Esophagus squamous epithelium (tissue), 4 donors: ENCODE measurements around the gene KCNJ12.
"Not testable (repeated sequence)": the region's sequence is repeated elsewhere in the genome, so short reads cannot be mapped to it uniquely, and the experiment has no call there.

Source experiments
- POLR2A ChIP-seq, 4 donors: fragments of 450-650 bp; IDR thresholded peaks; one replicate each; pipeline ENCODE4 v1.6.1; 2017; ENCODE audit warnings: antibody characterized with exemption in 4 of 4, mild to moderate bottlenecking in 4 of 4, moderate library complexity in 3 of 4
- TF ChIP-seq, protein P1 (sequence below), 6 experiments: fragments of 450-650 bp in 4 of 6; fragments of 200-600 bp in 2 of 6; sonication (generic) in 2 of 6; IDR thresholded peaks; one replicate each; pipeline ENCODE4 v1.5.1; 2016 to 2019; ENCODE audit warnings: antibody characterized with exemption in 6 of 6, mild to moderate bottlenecking in 4 of 6, moderate library complexity in 4 of 6

GRCh38 chr17:21346107-21346506, 30.1 kb upstream of the KCNJ12 start:
- TF ChIP-seq, protein P1, sequence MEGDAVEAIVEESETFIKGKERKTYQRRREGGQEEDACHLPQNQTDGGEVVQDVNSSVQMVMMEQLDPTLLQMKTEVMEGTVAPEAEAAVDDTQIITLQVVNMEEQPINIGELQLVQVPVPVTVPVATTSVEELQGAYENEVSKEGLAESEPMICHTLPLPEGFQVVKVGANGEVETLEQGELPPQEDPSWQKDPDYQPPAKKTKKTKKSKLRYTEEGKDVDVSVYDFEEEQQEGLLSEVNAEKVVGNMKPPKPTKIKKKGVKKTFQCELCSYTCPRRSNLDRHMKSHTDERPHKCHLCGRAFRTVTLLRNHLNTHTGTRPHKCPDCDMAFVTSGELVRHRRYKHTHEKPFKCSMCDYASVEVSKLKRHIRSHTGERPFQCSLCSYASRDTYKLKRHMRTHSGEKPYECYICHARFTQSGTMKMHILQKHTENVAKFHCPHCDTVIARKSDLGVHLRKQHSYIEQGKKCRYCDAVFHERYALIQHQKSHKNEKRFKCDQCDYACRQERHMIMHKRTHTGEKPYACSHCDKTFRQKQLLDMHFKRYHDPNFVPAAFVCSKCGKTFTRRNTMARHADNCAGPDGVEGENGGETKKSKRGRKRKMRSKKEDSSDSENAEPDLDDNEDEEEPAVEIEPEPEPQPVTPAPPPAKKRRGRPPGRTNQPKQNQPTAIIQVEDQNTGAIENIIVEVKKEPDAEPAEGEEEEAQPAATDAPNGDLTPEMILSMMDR (IDR thresholded peaks at IDR 0.05) = not testable (repeated sequence)
- TF ChIP-seq POLR2A (IDR thresholded peaks at IDR 0.05) = not testable (repeated sequence)
